ENCODE data around the gene OBP2B.
A peak's percentile ranks its signal among the peaks of the same experiment; 100 is the strongest.
"Not testable (repeated sequence)": the region's sequence is repeated elsewhere in the genome, so short reads cannot be mapped to it uniquely, and the experiment has no call there.

Gene OBP2B

GRCh38 chr9:133184971-133185370 is 24.1 kb downstream of the OBP2B start:
- Histone ChIP-seq H3K36me3 (ENCODE audit: insufficient read depth, low read length) (no peaks in the 10 kb centered on the region), H3K4me3 (no peak overlapping the region), H3K9ac (ENCODE audit: insufficient read length) (no peak overlapping the region), H3K27ac (no peak overlapping the region), H3K9me3 (ENCODE audit: low read depth, low read length) (no peaks in the 10 kb centered on the region)
- peak; percentile 24 for DNase-seq (ENCODE audit: low read depth, low spot score)
- TF ChIP-seq FOXP2 (optimal IDR thresholded peaks at IDR 0.05; ENCODE audit: control extremely low read depth, extremely low read length, insufficient read depth) (no peak), EZH2 (IDR thresholded peaks at IDR 0.05) (no peak), POLR2AphosphoS5 (IDR thresholded peaks at IDR 0.05; ENCODE audit: borderline replicate concordance, low read depth, low read length) (no peak)

- Histone ChIP-seq H3K9me3 (ENCODE audit: low read depth, low read length) (no peaks in the 10 kb centered on the region), H3K36me3 (ENCODE audit: insufficient read depth, low read length) (no peaks in the 10 kb centered on the region), H3K27ac (no peak overlapping the region), H3K9ac (ENCODE audit: insufficient read length) (no peak overlapping the region), H3K4me3 (no peak overlapping the region)
- TF ChIP-seq EZH2 (IDR thresholded peaks at IDR 0.05) (no peak), FOXP2 (optimal IDR thresholded peaks at IDR 0.05; ENCODE audit: control extremely low read depth, extremely low read length, insufficient read depth) (no peak), POLR2AphosphoS5 (IDR thresholded peaks at IDR 0.05; ENCODE audit: borderline replicate concordance, low read depth, low read length) (no peak)
- DNase-seq (ENCODE audit: low read depth, low spot score) = no peak
Measured at GRCh38 chr9:133182151-133182550, 26.9 kb downstream of the OBP2B start.

GRCh38 chr9:133181561-133181960 is 27.5 kb downstream of the OBP2B start:
- no peak overlapping the region for H3K9ac ChIP-seq (ENCODE audit: insufficient read length)
- TF ChIP-seq POLR2AphosphoS5 (IDR thresholded peaks at IDR 0.05; ENCODE audit: borderline replicate concordance, low read depth, low read length) (no peak), EZH2 (IDR thresholded peaks at IDR 0.05) (no peak), FOXP2 (optimal IDR thresholded peaks at IDR 0.05; ENCODE audit: control extremely low read depth, extremely low read length, insufficient read depth) (no peak)
- H3K9me3 ChIP-seq (ENCODE audit: low read depth, low read length) = no peaks in the 10 kb centered on the region
- H3K36me3 ChIP-seq (ENCODE audit: insufficient read depth, low read length) = no peaks in the 10 kb centered on the region
- no peak overlapping the region for H3K27ac ChIP-seq
- DNase-seq (ENCODE audit: low read depth, low spot score) = no peak
- no peak overlapping the region for H3K4me3 ChIP-seq

- DNase-seq (ENCODE audit: low read depth, low spot score) = no peak
- H3K4me3 ChIP-seq = no peak overlapping the region
- H3K27ac ChIP-seq = no peak overlapping the region
- no peaks in the 10 kb centered on the region for H3K36me3 ChIP-seq (ENCODE audit: insufficient read depth, low read length)
- no peaks in the 10 kb centered on the region for H3K9me3 ChIP-seq (ENCODE audit: low read depth, low read length)
- no peak overlapping the region for H3K9ac ChIP-seq (ENCODE audit: insufficient read length)
- TF ChIP-seq POLR2AphosphoS5 (IDR thresholded peaks at IDR 0.05; ENCODE audit: borderline replicate concordance, low read depth, low read length) = no peak
- TF ChIP-seq FOXP2 (optimal IDR thresholded peaks at IDR 0.05; ENCODE audit: control extremely low read depth, extremely low read length, insufficient read depth) = no peak
- TF ChIP-seq EZH2 (IDR thresholded peaks at IDR 0.05) = no peak
Measured at GRCh38 chr9:133180953-133181352, 28.1 kb downstream of the OBP2B start.

- Histone ChIP-seq H3K36me3 (ENCODE audit: insufficient read depth, low read length) (no peaks in the 10 kb centered on the region), H3K27ac (no peak overlapping the region), H3K9me3 (ENCODE audit: low read depth, low read length) (no peaks in the 10 kb centered on the region), H3K4me3 (no peak overlapping the region), H3K9ac (ENCODE audit: insufficient read length) (no peak overlapping the region)
- TF ChIP-seq POLR2AphosphoS5 (IDR thresholded peaks at IDR 0.05; ENCODE audit: borderline replicate concordance, low read depth, low read length) (no peak), EZH2 (IDR thresholded peaks at IDR 0.05) (no peak), FOXP2 (optimal IDR thresholded peaks at IDR 0.05; ENCODE audit: control extremely low read depth, extremely low read length, insufficient read depth) (no peak)
- no peak for DNase-seq (ENCODE audit: low read depth, low spot score)
Measured at GRCh38 chr9:133173056-133173455, 36.0 kb downstream of the OBP2B start.

GRCh38 chr9:133171161-133171961 is 37.7 kb downstream of the OBP2B start:
- H3K9ac ChIP-seq (ENCODE audit: insufficient read length) = no peak overlapping the region

GRCh38 chr9:133170716-133171115 is 38.3 kb downstream of the OBP2B start:
- TF ChIP-seq POLR2AphosphoS5 (IDR thresholded peaks at IDR 0.05; ENCODE audit: borderline replicate concordance, low read depth, low read length) (no peak), FOXP2 (optimal IDR thresholded peaks at IDR 0.05; ENCODE audit: control extremely low read depth, extremely low read length, insufficient read depth) (no peak), EZH2 (IDR thresholded peaks at IDR 0.05) (no peak)
- H3K36me3 ChIP-seq (ENCODE audit: insufficient read depth, low read length) = no peaks in the 10 kb centered on the region
- DNase-seq (ENCODE audit: low read depth, low spot score) = no peak
- no peaks in the 10 kb centered on the region for H3K9me3 ChIP-seq (ENCODE audit: low read depth, low read length)
- H3K27ac ChIP-seq = no peak overlapping the region
- no peak overlapping the region for H3K9ac ChIP-seq (ENCODE audit: insufficient read length)
- H3K4me3 ChIP-seq = no peak overlapping the region

More at GRCh38 chr9:133171161-133171961, 37.7 kb downstream of the OBP2B start:
- no peak for TF ChIP-seq EZH2 (IDR thresholded peaks at IDR 0.05)
- TF ChIP-seq FOXP2 (optimal IDR thresholded peaks at IDR 0.05; ENCODE audit: control extremely low read depth, extremely low read length, insufficient read depth) = no peak
- no peak for TF ChIP-seq POLR2AphosphoS5 (IDR thresholded peaks at IDR 0.05; ENCODE audit: borderline replicate concordance, low read depth, low read length)
- Histone ChIP-seq H3K36me3 (ENCODE audit: insufficient read depth, low read length) (no peaks in the 10 kb centered on the region), H3K27ac (no peak overlapping the region), H3K4me3 (no peak overlapping the region), H3K9me3 (ENCODE audit: low read depth, low read length) (no peaks in the 10 kb centered on the region)
- DNase-seq (ENCODE audit: low read depth, low spot score) = no peak

GRCh38 chr9:133169687-133170086 is 39.4 kb downstream of the OBP2B start:
- not testable (repeated sequence) for DNase-seq (ENCODE audit: low read depth, low spot score); H3K9me3 ChIP-seq (ENCODE audit: low read depth, low read length); H3K4me3 ChIP-seq; H3K36me3 ChIP-seq (ENCODE audit: insufficient read depth, low read length); H3K27ac ChIP-seq; H3K9ac ChIP-seq (ENCODE audit: insufficient read length)

GRCh38 chr9:133169102-133169501 is 39.9 kb downstream of the OBP2B start:
- Histone ChIP-seq H3K36me3 (ENCODE audit: insufficient read depth, low read length) (no peaks in the 10 kb centered on the region), H3K9ac (ENCODE audit: insufficient read length) (no peak overlapping the region), H3K27ac (no peak overlapping the region), H3K4me3 (no peak overlapping the region), H3K9me3 (ENCODE audit: low read depth, low read length) (no peaks in the 10 kb centered on the region)
- TF ChIP-seq FOXP2 (optimal IDR thresholded peaks at IDR 0.05; ENCODE audit: control extremely low read depth, extremely low read length, insufficient read depth) (no peak), EZH2 (IDR thresholded peaks at IDR 0.05) (no peak), POLR2AphosphoS5 (IDR thresholded peaks at IDR 0.05; ENCODE audit: borderline replicate concordance, low read depth, low read length) (no peak)
- no peak for DNase-seq (ENCODE audit: low read depth, low spot score)
